Hepatocyte (in vitro differentiated cells): Measurements from ENCODE around the gene MYO5C. TPM values are rescaled to one million over a fixed set of nuclear protein-coding genes. Genes with fewer than 3 reads are reported as not detected.

Experiments used
- DNase-seq: peaks from one replicate; pipeline ENCODE4 v3.0.0-alpha.2; 2016; ENCODE audit warnings: low spot score
- H2AFZ ChIP-seq: fragments of 200-600 bp; sonication (generic); 2 replicates; pipeline ENCODE4 v1.6.0; 2016; ENCODE audit warnings: antibody characterized with exemption, mild to moderate bottlenecking
- H3K27ac ChIP-seq: fragments of 200-600 bp; sonication (generic); 2 replicates; pipeline ENCODE4 v1.5.1; 2016; ENCODE audit warnings: mild to moderate bottlenecking
- H3K27me3 ChIP-seq: fragments of 200-600 bp; sonication (generic); 2 replicates; pipeline ENCODE4 v1.6.1; 2016
- H3K36me3 ChIP-seq: fragments of 200-600 bp; sonication (generic); replicated peaks from 2 replicates; pipeline ENCODE4 v1.5.1; 2016; ENCODE audit warnings: low read depth; ENCODE audit not compliant: insufficient read depth
- H3K4me1 ChIP-seq: fragments of 200-600 bp; sonication (generic); 2 replicates; pipeline ENCODE4 v1.5.1; 2016; ENCODE audit warnings: mild to moderate bottlenecking, moderate library complexity; ENCODE audit not compliant: insufficient read depth
- H3K4me2 ChIP-seq: fragments of 200-600 bp; sonication (generic); 2 replicates; pipeline ENCODE4 v1.6.0; 2016
- H3K4me3 ChIP-seq: fragments of 200-600 bp; sonication (generic); 2 replicates; pipeline ENCODE4 v1.5.1; 2016; ENCODE audit warnings: mild to moderate bottlenecking
- H3K79me2 ChIP-seq: fragments of 200-600 bp; sonication (generic); 2 replicates; pipeline ENCODE4 v1.6.0; 2017; ENCODE audit warnings: mild to moderate bottlenecking
- H3K9me2 ChIP-seq: fragments of 200-600 bp; sonication (generic); replicated peaks from 2 replicates; pipeline ENCODE4 v1.6.0; 2017; ENCODE audit warnings: mild to moderate bottlenecking; ENCODE audit not compliant: insufficient read depth
- H3K9me3 ChIP-seq: fragments of 200-600 bp; sonication (generic); 2 replicates; pipeline ENCODE4 v1.5.1; 2016; ENCODE audit warnings: low read depth, mild to moderate bottlenecking
- H4K20me1 ChIP-seq: fragments of 200-600 bp; sonication (generic); 2 replicates; pipeline ENCODE4 v1.6.0; 2016; ENCODE audit warnings: mild to moderate bottlenecking; ENCODE audit not compliant: insufficient read depth, poor library complexity, severe bottlenecking
- EZH2 ChIP-seq: fragments of 200-600 bp; sonication (generic); IDR thresholded peaks from 2 replicates; pipeline ENCODE4 v1.6.1; 2016; ENCODE audit warnings: antibody characterized with exemption, mild to moderate bottlenecking, borderline replicate concordance
- EZH2phosphoT487 ChIP-seq: fragments of 200-600 bp; sonication (generic); IDR thresholded peaks from one replicate; pipeline ENCODE4 v1.6.1; 2018; ENCODE audit warnings: antibody characterized with exemption, mild to moderate bottlenecking, low read depth, moderate library complexity; ENCODE audit not compliant: unreplicated experiment, severe bottlenecking
- WGBS: methylation state at CpG from one replicate; pipeline ENCODE4 v1.1.6; 2016; ENCODE audit warnings: low lambda C conversion rate; ENCODE audit errors: missing lambda C conversion rate; 5-methylcytosine and 5-hydroxymethylcytosine counted together
- polyA plus RNA-seq: library from polyadenylated mRNA; unstranded; fragments of >200 nt; fragmentation: Nextera tagmentation; extraction: Ambion mirVana; gene quantifications from 2 replicates; pipeline ENCODE4 v1.2.1, GENCODE V29; 2016
- total RNA-seq: library from RNA; depleted of rRNA; stranded (reverse); fragments of >200 nt; gene quantifications from 2 replicates; pipeline ENCODE4 v1.2.3, GENCODE V29; 2014
- TF ChIP-seq, protein P1 (sequence below): fragments of 200-600 bp; sonication (generic); IDR thresholded peaks from 2 replicates; pipeline ENCODE4 v1.5.1; 2016; ENCODE audit warnings: antibody characterized with exemption, mild to moderate bottlenecking; ENCODE audit not compliant: poor library complexity

MYO5C gene
- total and polyA plus RNA-seq, 2 experiments from 2014 or later, result 10.2 to 18.2 TPM

DNA sequence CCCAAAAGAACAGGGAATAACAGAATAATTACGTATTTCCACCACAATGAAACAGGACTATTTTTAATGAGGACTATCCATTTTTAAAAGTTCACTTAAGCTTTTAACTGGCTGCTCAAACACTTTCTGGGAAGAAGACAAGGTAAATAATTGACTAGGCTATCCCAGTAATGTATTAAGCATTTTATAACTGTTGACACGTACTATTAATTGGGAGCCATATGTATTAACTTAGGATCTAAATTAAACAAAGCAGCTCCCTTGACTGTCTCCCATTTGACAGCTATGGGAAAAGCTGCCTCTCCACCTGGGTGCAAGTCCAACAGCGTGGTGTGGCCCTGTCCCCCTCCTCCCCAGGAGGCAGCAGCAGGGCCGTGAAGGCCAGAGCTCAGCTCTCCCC is 36.1 kb downstream of the MYO5C start:
- no peak for TF ChIP-seq EZH2phosphoT487
- H4K20me1 ChIP-seq, result no peaks in the 10 kb centered on the region
- no peak overlapping the region for H3K27ac ChIP-seq
- no peaks in the 10 kb centered on the region for H3K9me2 ChIP-seq
- no peak overlapping the region for H3K4me3 ChIP-seq
- no peak overlapping the region for H2AFZ ChIP-seq
- H3K4me1 ChIP-seq, result peaks cover 5% of the 10 kb centered on the region
- no peaks in the 10 kb centered on the region for H3K27me3 ChIP-seq
- no peaks in the 10 kb centered on the region for H3K9me3 ChIP-seq
- H3K4me2 ChIP-seq, result no peak overlapping the region
- H3K79me2 ChIP-seq, result no peaks in the 10 kb centered on the region
- H3K36me3 ChIP-seq, result no peaks in the 10 kb centered on the region
- no peak for DNase-seq
- WGBS, result 76% methylated on average over 4 of the region's 4 CpGs

GRCh38 chr15:52258461-52258860 is 37.1 kb downstream of the MYO5C start:
- H3K4me2 ChIP-seq, result no peak overlapping the region
- H3K9me3 ChIP-seq, result no peaks in the 10 kb centered on the region
- no peaks in the 10 kb centered on the region for H3K79me2 ChIP-seq
- H2AFZ ChIP-seq, result no peak overlapping the region
- no peaks in the 10 kb centered on the region for H3K9me2 ChIP-seq
- WGBS, result 92% methylated on average over 5 of the region's 5 CpGs
- no peaks in the 10 kb centered on the region for H3K27me3 ChIP-seq
- H3K4me3 ChIP-seq, result no peak overlapping the region
- no peak for DNase-seq
- no peak for TF ChIP-seq EZH2phosphoT487
- no peak for TF ChIP-seq EZH2
- TF ChIP-seq, protein P1, sequence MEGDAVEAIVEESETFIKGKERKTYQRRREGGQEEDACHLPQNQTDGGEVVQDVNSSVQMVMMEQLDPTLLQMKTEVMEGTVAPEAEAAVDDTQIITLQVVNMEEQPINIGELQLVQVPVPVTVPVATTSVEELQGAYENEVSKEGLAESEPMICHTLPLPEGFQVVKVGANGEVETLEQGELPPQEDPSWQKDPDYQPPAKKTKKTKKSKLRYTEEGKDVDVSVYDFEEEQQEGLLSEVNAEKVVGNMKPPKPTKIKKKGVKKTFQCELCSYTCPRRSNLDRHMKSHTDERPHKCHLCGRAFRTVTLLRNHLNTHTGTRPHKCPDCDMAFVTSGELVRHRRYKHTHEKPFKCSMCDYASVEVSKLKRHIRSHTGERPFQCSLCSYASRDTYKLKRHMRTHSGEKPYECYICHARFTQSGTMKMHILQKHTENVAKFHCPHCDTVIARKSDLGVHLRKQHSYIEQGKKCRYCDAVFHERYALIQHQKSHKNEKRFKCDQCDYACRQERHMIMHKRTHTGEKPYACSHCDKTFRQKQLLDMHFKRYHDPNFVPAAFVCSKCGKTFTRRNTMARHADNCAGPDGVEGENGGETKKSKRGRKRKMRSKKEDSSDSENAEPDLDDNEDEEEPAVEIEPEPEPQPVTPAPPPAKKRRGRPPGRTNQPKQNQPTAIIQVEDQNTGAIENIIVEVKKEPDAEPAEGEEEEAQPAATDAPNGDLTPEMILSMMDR, result no peak
- H3K36me3 ChIP-seq, result no peaks in the 10 kb centered on the region
- peaks cover 5% of the 10 kb centered on the region for H3K4me1 ChIP-seq
- H4K20me1 ChIP-seq, result no peaks in the 10 kb centered on the region
- no peak overlapping the region for H3K27ac ChIP-seq

DNA sequence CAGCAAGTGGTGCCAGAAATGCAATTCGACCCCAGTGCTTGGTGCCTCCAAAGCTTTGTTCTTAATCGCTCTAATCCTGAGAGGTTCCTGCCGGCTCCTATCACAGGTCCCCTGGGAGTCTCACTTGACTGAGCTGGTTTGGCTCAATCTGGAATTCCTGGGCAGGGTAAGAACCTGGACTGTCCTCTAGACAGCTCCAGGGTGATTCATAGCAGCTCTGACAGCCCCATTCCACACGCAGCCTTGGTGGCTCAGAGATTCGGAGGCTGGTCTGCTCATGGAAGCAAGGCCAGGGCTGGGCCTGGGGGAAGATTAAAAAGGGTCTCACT is 37.9 kb downstream of the MYO5C start:
- Histone ChIP-seq H3K9me2 (no peaks in the 10 kb centered on the region), H3K27me3 (no peaks in the 10 kb centered on the region), H3K36me3 (no peaks in the 10 kb centered on the region), H2AFZ (no peak overlapping the region), H4K20me1 (no peaks in the 10 kb centered on the region), H3K4me2 (no peak overlapping the region), H3K4me3 (no peak overlapping the region), H3K4me1 (peaks cover 5% of the 10 kb centered on the region), H3K27ac (no peak overlapping the region), H3K79me2 (no peaks in the 10 kb centered on the region), H3K9me3 (no peaks in the 10 kb centered on the region)
- TF ChIP-seq, protein P1, result no peak
- TF ChIP-seq EZH2 (no peak), EZH2phosphoT487 (no peak)
- no peak for DNase-seq
- whole genome bisulfite sequencing, result 55% methylated on average over 5 of the region's 5 CpGs

DNA sequence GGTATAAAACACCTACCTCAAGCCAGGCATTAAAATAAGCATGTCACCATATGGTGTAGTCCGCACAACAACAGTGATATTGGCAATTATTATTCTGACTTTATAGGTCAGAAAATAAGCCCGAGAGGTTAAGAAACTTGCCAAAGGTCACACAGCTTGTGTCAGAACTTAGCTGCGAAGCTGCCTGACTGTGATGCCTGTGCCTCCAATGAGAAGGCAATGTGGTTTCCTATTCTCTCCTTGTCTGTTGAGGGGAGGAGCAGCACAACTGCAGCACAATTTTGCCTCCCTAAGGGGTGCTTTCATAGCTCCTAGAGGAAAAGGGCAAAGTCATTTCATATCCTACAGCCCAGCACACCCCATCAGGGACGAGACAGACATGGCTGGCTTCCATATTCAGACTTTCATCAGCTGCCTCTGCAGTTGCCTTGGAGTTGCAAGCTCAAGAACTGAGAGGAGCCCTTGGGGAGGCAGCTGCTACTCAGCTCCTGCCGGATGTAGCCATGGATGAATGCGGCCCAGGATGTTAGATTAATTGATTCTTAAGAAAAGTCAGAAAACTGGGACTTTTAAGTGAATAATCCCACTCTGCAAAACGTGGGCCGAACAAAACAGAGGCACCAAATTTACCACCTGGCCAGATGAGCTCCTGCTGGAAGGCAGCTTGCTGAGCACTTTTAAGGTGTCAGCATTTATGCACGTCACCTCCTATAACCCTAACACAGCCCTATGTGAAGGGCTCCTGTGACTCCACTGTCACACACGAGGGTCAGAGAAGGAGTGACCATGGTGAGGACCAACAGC is 38.5 kb downstream of the MYO5C start:
- Histone ChIP-seq H3K36me3 (no peaks in the 10 kb centered on the region), H3K4me2 (peak overlapping the region; percentile 56), H3K27me3 (no peaks in the 10 kb centered on the region), H3K9me3 (no peaks in the 10 kb centered on the region), H3K9me2 (no peaks in the 10 kb centered on the region), H3K27ac (no peak overlapping the region), H2AFZ (no peak overlapping the region), H3K79me2 (no peaks in the 10 kb centered on the region), H3K4me1 (peaks cover 5% of the 10 kb centered on the region), H4K20me1 (no peaks in the 10 kb centered on the region), H3K4me3 (no peak overlapping the region)
- DNase-seq, result no peak
- TF ChIP-seq EZH2phosphoT487 (no peak), EZH2 (no peak)
- TF ChIP-seq, protein P1, result no peak
- WGBS, result 78% methylated on average over 10 of the region's 10 CpGs
